HL-60 (cell line): ENCODE measurements around the gene CEP78.

Source experiments
- GABPA ChIP-seq: IDR thresholded peaks from 2 replicates; pipeline ENCODE4 v1.6.1; 2012; ENCODE audit warnings: low read depth
- POLR2AphosphoS5 ChIP-seq: IDR thresholded peaks from 2 replicates; pipeline ENCODE4 v1.6.1; 2012; ENCODE audit warnings: low read depth
- TF ChIP-seq, protein P1 (sequence below): IDR thresholded peaks from one replicate; pipeline ENCODE4 v1.5.1; 2011; ENCODE audit warnings: low read length, control low read depth, inconsistent platforms; ENCODE audit not compliant: insufficient read depth

DNA sequence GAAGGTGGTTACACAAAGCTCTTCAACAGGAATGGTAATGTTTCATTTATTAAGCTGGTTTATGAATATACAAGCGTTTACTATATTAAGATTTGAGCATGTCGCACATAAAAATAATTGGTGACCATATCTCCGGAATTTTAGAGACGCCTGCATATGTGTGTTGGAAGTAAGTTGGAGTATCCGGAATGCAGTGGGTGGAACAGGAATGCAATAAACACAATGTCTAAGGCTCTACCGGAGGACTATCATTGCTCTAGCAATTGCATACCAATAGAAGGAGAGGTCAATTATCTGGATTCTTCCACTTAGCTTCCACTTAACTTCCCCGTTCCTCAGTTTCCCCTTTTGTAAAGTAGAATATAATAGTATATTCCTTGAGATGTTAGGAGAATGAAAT, 1.1 kb upstream of the CEP78 start:
- TF ChIP-seq POLR2AphosphoS5 (no peak), GABPA (no peak)
- TF ChIP-seq, protein P1, sequence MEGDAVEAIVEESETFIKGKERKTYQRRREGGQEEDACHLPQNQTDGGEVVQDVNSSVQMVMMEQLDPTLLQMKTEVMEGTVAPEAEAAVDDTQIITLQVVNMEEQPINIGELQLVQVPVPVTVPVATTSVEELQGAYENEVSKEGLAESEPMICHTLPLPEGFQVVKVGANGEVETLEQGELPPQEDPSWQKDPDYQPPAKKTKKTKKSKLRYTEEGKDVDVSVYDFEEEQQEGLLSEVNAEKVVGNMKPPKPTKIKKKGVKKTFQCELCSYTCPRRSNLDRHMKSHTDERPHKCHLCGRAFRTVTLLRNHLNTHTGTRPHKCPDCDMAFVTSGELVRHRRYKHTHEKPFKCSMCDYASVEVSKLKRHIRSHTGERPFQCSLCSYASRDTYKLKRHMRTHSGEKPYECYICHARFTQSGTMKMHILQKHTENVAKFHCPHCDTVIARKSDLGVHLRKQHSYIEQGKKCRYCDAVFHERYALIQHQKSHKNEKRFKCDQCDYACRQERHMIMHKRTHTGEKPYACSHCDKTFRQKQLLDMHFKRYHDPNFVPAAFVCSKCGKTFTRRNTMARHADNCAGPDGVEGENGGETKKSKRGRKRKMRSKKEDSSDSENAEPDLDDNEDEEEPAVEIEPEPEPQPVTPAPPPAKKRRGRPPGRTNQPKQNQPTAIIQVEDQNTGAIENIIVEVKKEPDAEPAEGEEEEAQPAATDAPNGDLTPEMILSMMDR = no peak
